Chondrocyte (in vitro differentiated cells): Measurements from ENCODE around the gene NAV2. TPM values are rescaled to one million over a fixed set of nuclear protein-coding genes. Genes with fewer than 3 reads are reported as not detected.
A peak's percentile ranks its signal among the peaks of the same experiment; 100 is the strongest.

ENCODE experiments used
- DNase-seq: peaks from one replicate; pipeline ENCODE4 v3.0.0; 2021; ENCODE audit warnings: mixed read lengths, low spot score
- H3K27ac Mint-ChIP-seq: one replicate; pipeline ENCODE4 v1.8.0; 2021; ENCODE audit warnings: mild to moderate bottlenecking, moderate library complexity, mixed read lengths; ENCODE audit not compliant: unreplicated experiment
- H3K27me3 Mint-ChIP-seq: 2 replicates; pipeline ENCODE4 v1.8.0; 2021; ENCODE audit warnings: low read depth, mixed read lengths
- H3K36me3 Mint-ChIP-seq: 2 replicates; pipeline ENCODE4 v1.8.0; 2021; ENCODE audit warnings: low read depth, mixed read lengths
- H3K4me1 Mint-ChIP-seq: 2 replicates; pipeline ENCODE4 v1.8.0; 2021; ENCODE audit warnings: low read depth, mild to moderate bottlenecking, mixed read lengths
- H3K4me3 Mint-ChIP-seq: one replicate; pipeline ENCODE4 v1.8.0; 2021; ENCODE audit warnings: mild to moderate bottlenecking, moderate library complexity, mixed read lengths; ENCODE audit not compliant: unreplicated experiment
- H3K9me3 Mint-ChIP-seq: 2 replicates; pipeline ENCODE4 v1.8.0; 2021; ENCODE audit warnings: low read depth, mixed read lengths
- total RNA-seq: library from RNA; stranded (reverse); gene quantifications from 3 replicates; pipeline ENCODE4 v1.2.1, GENCODE V29; 2021
- TF ChIP-seq, protein P1 (sequence below): fragments of 200-600 bp; sonication (generic); IDR thresholded peaks from 2 replicates; pipeline ENCODE4 v1.5.0; 2021; ENCODE audit warnings: antibody characterized with exemption, mild to moderate bottlenecking, moderate library complexity

The NAV2 gene
- total RNA-seq, 1 donor from 2014 or later = 87.0 TPM

DNA sequence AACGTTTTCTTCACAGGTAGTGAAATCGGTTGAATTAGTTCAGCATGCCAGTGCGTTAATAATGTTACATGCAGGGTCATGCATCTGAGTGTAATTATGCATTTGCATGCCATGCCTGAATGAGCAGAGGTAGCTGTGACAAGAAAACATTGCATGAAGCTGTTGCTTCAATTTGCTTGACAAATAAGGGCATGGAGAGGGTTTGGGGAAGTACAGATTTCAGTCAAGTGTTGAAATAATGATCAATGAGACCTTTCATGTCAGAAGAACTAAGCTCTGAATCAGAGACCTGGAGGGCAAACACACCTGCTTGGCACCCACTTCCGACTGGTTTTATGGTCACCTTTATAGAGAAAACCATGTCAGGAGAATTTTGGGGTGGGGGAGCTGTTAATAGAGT lies 226.2 kb downstream of the NAV2 start:
- H3K4me1 Mint-ChIP-seq = peaks cover 20% of the 10 kb centered on the region
- no peak for DNase-seq
- H3K9me3 Mint-ChIP-seq = no peaks in the 10 kb centered on the region
- H3K27me3 Mint-ChIP-seq = no peaks in the 10 kb centered on the region
- H3K27ac Mint-ChIP-seq = no peak overlapping the region
- peaks cover 30% of the 10 kb centered on the region for H3K36me3 Mint-ChIP-seq
- TF ChIP-seq, protein P1, sequence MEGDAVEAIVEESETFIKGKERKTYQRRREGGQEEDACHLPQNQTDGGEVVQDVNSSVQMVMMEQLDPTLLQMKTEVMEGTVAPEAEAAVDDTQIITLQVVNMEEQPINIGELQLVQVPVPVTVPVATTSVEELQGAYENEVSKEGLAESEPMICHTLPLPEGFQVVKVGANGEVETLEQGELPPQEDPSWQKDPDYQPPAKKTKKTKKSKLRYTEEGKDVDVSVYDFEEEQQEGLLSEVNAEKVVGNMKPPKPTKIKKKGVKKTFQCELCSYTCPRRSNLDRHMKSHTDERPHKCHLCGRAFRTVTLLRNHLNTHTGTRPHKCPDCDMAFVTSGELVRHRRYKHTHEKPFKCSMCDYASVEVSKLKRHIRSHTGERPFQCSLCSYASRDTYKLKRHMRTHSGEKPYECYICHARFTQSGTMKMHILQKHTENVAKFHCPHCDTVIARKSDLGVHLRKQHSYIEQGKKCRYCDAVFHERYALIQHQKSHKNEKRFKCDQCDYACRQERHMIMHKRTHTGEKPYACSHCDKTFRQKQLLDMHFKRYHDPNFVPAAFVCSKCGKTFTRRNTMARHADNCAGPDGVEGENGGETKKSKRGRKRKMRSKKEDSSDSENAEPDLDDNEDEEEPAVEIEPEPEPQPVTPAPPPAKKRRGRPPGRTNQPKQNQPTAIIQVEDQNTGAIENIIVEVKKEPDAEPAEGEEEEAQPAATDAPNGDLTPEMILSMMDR = no peak
- no peak overlapping the region for H3K4me3 Mint-ChIP-seq

DNA sequence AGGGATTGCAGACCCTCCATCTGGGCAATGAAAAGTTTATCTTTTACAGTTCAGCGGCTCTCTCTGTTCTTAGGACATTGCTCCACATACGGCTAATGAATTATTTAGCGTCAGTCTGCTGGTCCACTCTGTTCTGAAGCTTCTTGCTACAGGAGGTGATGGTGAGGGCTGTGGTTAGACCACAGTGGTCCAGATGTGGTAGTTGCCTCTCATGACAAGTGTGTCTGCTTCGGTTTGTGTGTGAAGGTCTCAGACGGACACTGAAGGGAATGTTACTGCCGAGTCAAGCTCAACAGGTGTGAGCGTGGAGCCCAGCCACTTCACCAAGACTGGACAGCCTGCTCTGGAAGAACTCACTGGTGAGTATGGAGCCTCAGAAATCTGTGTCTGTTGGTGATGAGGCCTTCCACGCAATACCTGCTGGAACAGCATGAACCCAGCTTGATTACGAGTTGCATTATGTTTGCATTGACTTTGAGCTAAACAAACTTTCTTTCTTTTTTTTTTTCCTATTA lies 226.8 kb downstream of the NAV2 start:
- Mint-ChIP-seq H3K4me3 (no peak overlapping the region), H3K4me1 (peaks cover 19% of the 10 kb centered on the region), H3K27ac (no peak overlapping the region), H3K9me3 (no peaks in the 10 kb centered on the region), H3K36me3 (peaks cover 27% of the 10 kb centered on the region), H3K27me3 (no peaks in the 10 kb centered on the region)
- TF ChIP-seq, protein P1 = no peak
- no peak for DNase-seq

- Mint-ChIP-seq H3K4me1 (peaks cover 7% of the 10 kb centered on the region), H3K27ac (no peak overlapping the region), H3K4me3 (no peak overlapping the region), H3K9me3 (no peaks in the 10 kb centered on the region), H3K36me3 (peaks cover 22% of the 10 kb centered on the region), H3K27me3 (no peaks in the 10 kb centered on the region)
- TF ChIP-seq, protein P1 = no peak
- no peak for DNase-seq
Measured at GRCh38 chr11:19940831-19941230, 228.2 kb downstream of the NAV2 start.

DNA sequence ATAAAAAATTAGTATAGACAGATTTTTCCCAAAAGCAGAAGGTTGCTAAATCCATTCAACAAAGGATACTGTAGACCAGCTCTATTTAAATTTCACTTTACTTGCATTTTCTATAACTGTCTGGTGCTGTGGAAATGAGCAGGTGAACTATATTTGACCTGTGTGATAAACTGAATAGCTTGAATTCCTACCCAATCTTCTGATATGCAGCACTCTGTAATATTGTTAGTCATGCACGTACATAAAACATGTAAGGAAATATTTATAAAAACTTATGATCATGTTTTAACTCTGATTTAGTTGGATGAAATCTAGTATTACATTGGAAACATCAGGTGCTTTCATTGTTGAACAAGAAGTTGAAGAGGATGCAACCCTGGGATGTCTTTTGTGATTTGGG lies 234.0 kb downstream of the NAV2 start:
- TF ChIP-seq, protein P1 = no peak
- H3K36me3 Mint-ChIP-seq = peaks cover 22% of the 10 kb centered on the region
- H3K27ac Mint-ChIP-seq = no peak overlapping the region
- H3K4me3 Mint-ChIP-seq = no peak overlapping the region
- no peaks in the 10 kb centered on the region for H3K27me3 Mint-ChIP-seq
- peaks cover 20% of the 10 kb centered on the region for H3K4me1 Mint-ChIP-seq
- H3K9me3 Mint-ChIP-seq = no peaks in the 10 kb centered on the region
- DNase-seq = no peak

DNA sequence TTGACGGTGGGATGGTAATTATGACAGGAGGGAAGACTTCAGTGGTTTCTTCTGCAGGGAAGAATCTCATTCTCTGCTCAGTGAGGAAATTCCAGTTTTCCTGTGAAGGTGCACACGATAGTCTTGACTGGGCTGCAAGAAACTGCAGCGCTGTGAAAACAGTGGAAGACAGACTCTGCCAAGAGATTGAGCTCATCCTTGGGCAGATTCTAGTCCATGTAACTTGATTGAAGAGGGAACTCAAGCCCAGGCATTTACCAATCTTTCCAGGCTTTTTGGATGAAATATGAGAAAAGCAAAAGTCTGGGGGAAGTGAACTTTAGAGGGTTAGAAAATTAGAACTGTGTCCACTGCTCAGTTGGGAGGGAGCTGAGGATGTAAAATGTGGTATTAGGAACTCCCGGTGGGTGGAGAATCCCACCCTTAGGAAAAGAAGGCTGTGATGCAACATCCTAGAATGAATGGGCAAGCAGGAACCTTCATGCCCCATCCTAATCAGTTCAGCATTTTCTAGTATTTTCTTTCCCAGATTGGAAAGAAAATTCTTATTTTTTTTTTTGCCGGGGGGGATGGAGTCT lies 235.0 kb downstream of the NAV2 start:
- TF ChIP-seq, protein P1 = no peak
- H3K4me1 Mint-ChIP-seq = peaks cover 29% of the 10 kb centered on the region
- peaks cover 18% of the 10 kb centered on the region for H3K36me3 Mint-ChIP-seq
- no peak for DNase-seq
- H3K27ac Mint-ChIP-seq = peak overlapping the region; percentile 41
- no peaks in the 10 kb centered on the region for H3K27me3 Mint-ChIP-seq
- no peak overlapping the region for H3K4me3 Mint-ChIP-seq
- no peaks in the 10 kb centered on the region for H3K9me3 Mint-ChIP-seq
